VCaP (cell line): ENCODE results near the gene IQSEC1.

Experiments
- H3K27ac ChIP-seq: fragments of 450-650 bp; 2 replicates; pipeline ENCODE4 v1.5.1; 2017
- TF ChIP-seq, protein P1 (sequence below): fragments of 450-650 bp; conservative IDR thresholded peaks from 2 replicates; pipeline ENCODE4 v1.5.1; 2017; ENCODE audit warnings: mild to moderate bottlenecking, moderate library complexity

Gene IQSEC1

DNA sequence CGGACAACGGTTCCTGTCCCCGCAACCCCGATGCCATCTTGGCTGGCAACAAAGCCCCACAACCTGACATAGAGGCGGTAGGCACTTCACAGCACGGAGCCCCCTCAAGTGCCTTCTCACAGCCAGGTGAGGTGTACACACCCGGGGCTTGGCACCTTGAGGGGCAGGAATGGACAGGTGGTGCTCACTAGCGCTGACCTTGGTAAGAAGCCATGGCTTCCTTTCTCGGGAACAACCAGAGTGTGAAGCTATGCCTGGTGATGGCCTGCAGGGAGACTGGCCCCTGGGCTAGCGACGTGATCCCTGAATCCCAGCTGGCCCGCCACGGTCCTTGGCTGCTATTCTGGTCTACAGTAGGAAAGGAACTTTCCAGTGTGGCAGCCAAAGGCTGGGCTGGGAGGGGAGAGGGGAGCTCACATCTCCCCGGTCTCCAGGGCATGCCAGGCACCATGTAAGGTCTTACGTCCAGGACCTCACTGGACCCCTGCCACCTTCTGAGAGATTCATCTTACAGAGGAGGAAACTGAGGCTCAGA is 161.3 kb downstream of the IQSEC1 start:
- TF ChIP-seq, protein P1, sequence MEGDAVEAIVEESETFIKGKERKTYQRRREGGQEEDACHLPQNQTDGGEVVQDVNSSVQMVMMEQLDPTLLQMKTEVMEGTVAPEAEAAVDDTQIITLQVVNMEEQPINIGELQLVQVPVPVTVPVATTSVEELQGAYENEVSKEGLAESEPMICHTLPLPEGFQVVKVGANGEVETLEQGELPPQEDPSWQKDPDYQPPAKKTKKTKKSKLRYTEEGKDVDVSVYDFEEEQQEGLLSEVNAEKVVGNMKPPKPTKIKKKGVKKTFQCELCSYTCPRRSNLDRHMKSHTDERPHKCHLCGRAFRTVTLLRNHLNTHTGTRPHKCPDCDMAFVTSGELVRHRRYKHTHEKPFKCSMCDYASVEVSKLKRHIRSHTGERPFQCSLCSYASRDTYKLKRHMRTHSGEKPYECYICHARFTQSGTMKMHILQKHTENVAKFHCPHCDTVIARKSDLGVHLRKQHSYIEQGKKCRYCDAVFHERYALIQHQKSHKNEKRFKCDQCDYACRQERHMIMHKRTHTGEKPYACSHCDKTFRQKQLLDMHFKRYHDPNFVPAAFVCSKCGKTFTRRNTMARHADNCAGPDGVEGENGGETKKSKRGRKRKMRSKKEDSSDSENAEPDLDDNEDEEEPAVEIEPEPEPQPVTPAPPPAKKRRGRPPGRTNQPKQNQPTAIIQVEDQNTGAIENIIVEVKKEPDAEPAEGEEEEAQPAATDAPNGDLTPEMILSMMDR, result no peak
- no peak overlapping the region for H3K27ac ChIP-seq

- H3K27ac ChIP-seq, result no peak overlapping the region
- TF ChIP-seq, protein P1, result no peak
Observed at GRCh38 chr3:12910356-12911099, 162.7 kb downstream of the IQSEC1 start.

DNA sequence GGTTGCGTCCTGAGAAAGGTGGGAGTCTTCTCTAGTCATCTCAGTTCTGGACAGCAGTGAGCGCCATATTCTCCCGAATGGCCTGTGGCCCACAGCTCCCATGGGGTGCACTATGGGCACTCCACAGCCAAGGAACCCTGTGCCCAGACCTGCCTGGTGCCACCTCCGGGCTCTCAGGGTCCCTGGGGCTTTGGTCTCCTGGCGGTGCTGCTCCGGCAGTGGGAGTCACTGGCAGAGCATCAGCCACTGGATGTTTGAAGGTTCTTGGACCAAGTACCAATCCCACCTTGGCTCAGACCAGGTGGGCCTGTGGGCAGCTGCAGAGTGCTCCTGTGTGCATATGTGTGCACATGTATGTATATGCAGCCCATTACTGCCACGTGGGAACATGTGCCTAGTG is 163.5 kb downstream of the IQSEC1 start:
- no peak overlapping the region for H3K27ac ChIP-seq
- TF ChIP-seq, protein P1, result no peak

GRCh38 chr3:12908859-12909258 is 164.4 kb downstream of the IQSEC1 start:
- TF ChIP-seq, protein P1, result no peak

GRCh38 chr3:12908136-12908730 is 165.0 kb downstream of the IQSEC1 start:
- H3K27ac ChIP-seq, result no peak overlapping the region
- TF ChIP-seq, protein P1, result no peak

More at GRCh38 chr3:12908859-12909258, 164.4 kb downstream of the IQSEC1 start:
- no peak overlapping the region for H3K27ac ChIP-seq

DNA sequence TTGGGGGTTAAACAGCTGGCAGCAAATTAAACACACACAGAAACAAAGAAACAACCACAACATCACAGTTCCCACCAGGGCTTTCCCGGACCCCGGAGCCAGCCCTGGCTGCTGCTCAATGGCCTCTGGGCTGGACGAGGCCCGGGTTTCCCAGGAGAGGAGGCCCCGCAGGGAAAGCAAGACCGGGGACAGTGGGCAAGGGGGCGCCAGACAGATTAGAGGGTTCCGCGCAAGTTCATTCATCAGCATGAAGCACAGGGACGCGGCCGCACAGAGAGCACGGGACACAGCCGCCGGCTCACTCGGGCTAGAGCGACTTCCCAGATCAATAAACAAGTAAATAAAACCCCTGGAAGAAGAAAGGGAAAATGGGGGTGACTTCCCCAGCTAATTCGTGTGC is 165.5 kb downstream of the IQSEC1 start:
- TF ChIP-seq, protein P1, result no peak
- no peak overlapping the region for H3K27ac ChIP-seq

DNA sequence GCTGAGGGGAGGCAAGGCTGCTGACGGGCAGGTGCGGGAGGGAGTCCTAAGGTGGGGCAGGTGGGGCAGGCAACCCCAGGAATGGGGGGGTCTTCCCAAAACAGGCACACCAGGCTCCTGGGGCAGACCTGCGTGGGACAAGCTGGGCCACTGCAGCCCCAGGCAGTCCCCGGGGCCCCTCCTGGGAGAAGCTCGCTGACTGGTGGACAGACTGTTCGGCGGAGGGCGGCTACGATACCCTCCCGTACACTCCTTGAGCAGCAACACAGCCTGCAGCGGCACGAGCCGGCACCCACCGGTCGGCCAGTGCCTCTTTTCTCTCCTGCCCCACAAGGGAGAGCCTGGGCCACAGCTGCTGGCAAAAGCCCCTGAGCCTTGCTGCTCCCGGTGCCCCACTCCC is 165.9 kb downstream of the IQSEC1 start:
- no peak overlapping the region for H3K27ac ChIP-seq

More for the DNA sequence above, 165.9 kb downstream of the IQSEC1 start:
- TF ChIP-seq, protein P1, result no peak
